Gastrocnemius medialis (tissue), 4 donors: ENCODE measurements around the gene TEX264. TPM values are rescaled to one million over a fixed set of nuclear protein-coding genes. Genes with fewer than 3 reads are reported as not detected.

ENCODE experiments used
- ATAC-seq, 2 donors: fragments of 150-250 bp; one replicate each; pipeline ENCODE4 v1.9.1; 2016
- DNase-seq, 2 donors: peaks; one replicate each; pipeline ENCODE4 v3.0.0-alpha.2; 2019
- H3K27ac ChIP-seq, 4 donors: fragments of 200-600 bp; sonication (generic); 1 replicate in 1 of 4; 2 replicates in 3 of 4; pipeline ENCODE4 v1.5.1; 2016 to 2018; ENCODE audit warnings: mild to moderate bottlenecking in 2 of 4, moderate library complexity in 1 of 4
- H3K27me3 ChIP-seq, 3 donors: fragments of 200-600 bp; sonication (generic) in 2 of 3; 1 replicate in 1 of 3; 2 replicates in 2 of 3; pipeline versions ENCODE4 v1.5.1 to v1.6.0; 2016 to 2019; ENCODE audit warnings: mild to moderate bottlenecking in 1 of 3, moderate library complexity in 1 of 3
- H3K36me3 ChIP-seq, 2 donors: fragments of 200-600 bp; sonication (generic) in 1 of 2; one replicate each; pipeline ENCODE4 v1.5.1; 2017 to 2018
- H3K4me1 ChIP-seq, 2 donors: fragments of 200-600 bp; sonication (generic) in 1 of 2; one replicate each; pipeline ENCODE4 v1.5.1; 2016 to 2017; ENCODE audit warnings: mild to moderate bottlenecking in 2 of 2
- H3K4me3 ChIP-seq, 4 donors: fragments of 200-600 bp; sonication (generic) in 3 of 4; 1 replicate in 1 of 4; 2 replicates in 3 of 4; pipeline ENCODE4 v1.5.1; 2016 to 2019; ENCODE audit warnings: mild to moderate bottlenecking in 2 of 4
- H3K9me3 ChIP-seq, 3 donors: fragments of 200-600 bp; sonication (generic) in 2 of 3; 1 replicate in 1 of 3; 2 replicates in 2 of 3; pipeline ENCODE4 v1.5.1; 2016 to 2019
- CTCF ChIP-seq, 5 experiments: fragments of 450-650 bp in 3 of 5; fragments of 200-600 bp in 2 of 5; sonication (generic) in 2 of 5; IDR thresholded peaks in 4 of 5; conservative IDR thresholded peaks in 1 of 5; 1 replicate in 4 of 5; 2 replicates in 1 of 5; pipeline ENCODE4 v1.5.1; 2016 to 2019; ENCODE audit warnings: antibody characterized with exemption in 5 of 5, mild to moderate bottlenecking in 3 of 5, moderate library complexity in 3 of 5
- POLR2A ChIP-seq, 2 donors: fragments of 450-650 bp; IDR thresholded peaks; one replicate each; pipeline ENCODE4 v1.6.1; 2017; ENCODE audit warnings: antibody characterized with exemption in 2 of 2, mild to moderate bottlenecking in 2 of 2, moderate library complexity in 2 of 2
- in situ Hi-C, 4 donors: fragments of 200-750 bp; cut with MboI; loops; one replicate each; pipeline versions ENCODE4 v1.15.0 to v1.8.0; 2017; ENCODE audit warnings: low sequenced_read_pairs in 4 of 4
- intact Hi-C: fragments of 100-400 bp; cut with DNase I; formaldehyde crosslinking; loops from one replicate; pipeline ENCODE4 v1.15.1; 2023; ENCODE audit warnings: low total_unique reads
- total RNA-seq, 4 donors: library from RNA; depleted of rRNA; stranded (reverse); fragments of >200 nt; gene quantifications; one replicate each; pipeline versions ENCODE4 v1.1.0 to v1.2.3, GENCODE V29; 2016

The TEX264 gene
- total RNA-seq, 4 donors from 2014 or later, result 43.9 to 83.5 (median 54.3) TPM

DNA sequence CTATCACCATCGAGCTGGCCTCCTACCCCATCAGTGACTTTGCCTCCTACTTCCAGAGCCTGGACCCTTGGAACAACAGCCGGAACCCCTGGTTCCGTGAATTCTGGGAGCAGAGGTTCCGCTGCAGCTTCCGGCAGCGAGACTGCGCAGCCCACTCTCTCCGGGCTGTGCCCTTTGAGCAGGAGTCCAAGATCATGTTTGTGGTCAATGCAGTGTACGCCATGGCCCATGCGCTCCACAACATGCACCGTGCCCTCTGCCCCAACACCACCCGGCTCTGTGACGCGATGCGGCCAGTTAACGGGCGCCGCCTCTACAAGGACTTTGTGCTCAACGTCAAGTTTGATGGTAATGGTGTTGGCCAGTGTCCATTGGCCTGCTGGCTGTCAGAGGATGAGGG lies 41.9 kb downstream of the TEX264 start:
- in situ Hi-C loops, result no loop called here
- intact Hi-C loops, result no loop called here
- H3K4me3 ChIP-seq, result no peak overlapping the region
- DNase-seq (no peak), ATAC-seq (no peak)
- H3K27me3 ChIP-seq, result no peaks in the 10 kb centered on the region
- H3K4me1 ChIP-seq, result no peaks in the 10 kb centered on the region
- H3K36me3 ChIP-seq, result no peaks in the 10 kb centered on the region
- TF ChIP-seq POLR2A (IDR thresholded peaks at IDR 0.05) (no peak), CTCF (IDR thresholded peaks at IDR 0.05 in 4 of 5, conservative IDR thresholded peaks at IDR 0.05 in 1 of 5) (no peak)
- no peak overlapping the region for H3K27ac ChIP-seq
- H3K9me3 ChIP-seq, result no peaks in the 10 kb centered on the region

GRCh38 chr3:51715231-51715976 lies 44.4 kb downstream of the TEX264 start:
- TF ChIP-seq CTCF (IDR thresholded peaks at IDR 0.05 in 4 of 5, conservative IDR thresholded peaks at IDR 0.05 in 1 of 5), result no peak
- TF ChIP-seq POLR2A (IDR thresholded peaks at IDR 0.05), result no peak
- Histone ChIP-seq H3K4me1 (no peaks in the 10 kb centered on the region), H3K27ac (no peak overlapping the region), H3K27me3 (no peaks in the 10 kb centered on the region), H3K36me3 (no peaks in the 10 kb centered on the region), H3K4me3 (no peak overlapping the region), H3K9me3 (no peaks in the 10 kb centered on the region)
- intact Hi-C loops (no loop called here), in situ Hi-C loops (no loop called here)
- ATAC-seq (no peak), DNase-seq (no peak)

- TF ChIP-seq POLR2A (IDR thresholded peaks at IDR 0.05) (no peak), CTCF (IDR thresholded peaks at IDR 0.05 in 4 of 5, conservative IDR thresholded peaks at IDR 0.05 in 1 of 5) (no peak)
- in situ Hi-C loops, result no loop called here
- ATAC-seq, result no peak
- Histone ChIP-seq H3K27ac (no peak overlapping the region), H3K4me1 (no peaks in the 10 kb centered on the region), H3K36me3 (no peaks in the 10 kb centered on the region), H3K9me3 (no peaks in the 10 kb centered on the region), H3K27me3 (no peaks in the 10 kb centered on the region), H3K4me3 (no peak overlapping the region)
- no peak for DNase-seq
- intact Hi-C loops, result no loop called here
Observed at GRCh38 chr3:51715977-51716294, 44.9 kb downstream of the TEX264 start.

DNA sequence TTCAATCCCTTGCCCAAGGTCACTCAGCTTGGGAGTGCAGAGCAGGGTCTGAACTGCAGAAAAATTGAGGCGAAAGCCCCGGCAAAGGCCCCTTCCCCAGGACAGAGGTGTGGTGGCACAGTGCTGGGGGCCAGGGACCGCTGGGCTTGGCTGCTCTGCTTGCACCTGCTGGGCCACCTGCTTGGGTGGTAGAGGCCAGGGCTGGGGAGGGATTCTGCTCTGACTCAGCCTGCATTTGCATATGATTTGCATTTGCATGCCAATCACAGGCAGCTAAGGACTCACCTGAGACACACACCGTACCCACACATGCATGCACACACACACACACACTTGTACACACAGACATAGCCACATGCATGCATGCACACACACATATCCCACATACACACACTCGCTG lies 45.8 kb downstream of the TEX264 start:
- in situ Hi-C loops, result no loop called here
- intact Hi-C loops, result no loop called here
- Histone ChIP-seq H3K4me3 (no peak overlapping the region), H3K36me3 (no peaks in the 10 kb centered on the region), H3K9me3 (no peaks in the 10 kb centered on the region), H3K27ac (no peak overlapping the region), H3K4me1 (no peaks in the 10 kb centered on the region), H3K27me3 (no peaks in the 10 kb centered on the region)
- ATAC-seq (no peak), DNase-seq (no peak)
- TF ChIP-seq CTCF (IDR thresholded peaks at IDR 0.05 in 4 of 5, conservative IDR thresholded peaks at IDR 0.05 in 1 of 5) (no peak), POLR2A (IDR thresholded peaks at IDR 0.05) (no peak)

DNA sequence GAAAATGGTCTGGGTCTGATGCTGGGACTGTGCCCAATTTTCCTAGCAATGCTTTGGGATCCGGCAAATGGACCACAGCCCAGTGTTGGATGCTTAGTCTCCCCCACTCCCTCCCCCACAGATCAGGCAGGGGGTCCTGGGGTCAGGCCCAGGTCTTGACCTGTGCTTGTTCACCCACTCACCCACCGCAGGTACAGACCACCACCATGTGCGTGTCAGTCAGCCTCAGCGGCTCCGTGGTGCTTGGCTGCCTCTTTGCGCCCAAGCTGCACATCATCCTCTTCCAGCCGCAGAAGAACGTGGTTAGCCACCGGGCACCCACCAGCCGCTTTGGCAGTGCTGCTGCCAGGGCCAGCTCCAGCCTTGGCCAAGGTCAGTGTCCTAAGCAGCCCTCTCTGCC lies 46.4 kb downstream of the TEX264 start:
- Histone ChIP-seq H3K27me3 (no peaks in the 10 kb centered on the region), H3K9me3 (no peaks in the 10 kb centered on the region), H3K4me3 (no peak overlapping the region), H3K4me1 (no peaks in the 10 kb centered on the region), H3K36me3 (no peaks in the 10 kb centered on the region), H3K27ac (no peak overlapping the region)
- ATAC-seq (no peak), DNase-seq (no peak)
- TF ChIP-seq CTCF (IDR thresholded peaks at IDR 0.05 in 4 of 5, conservative IDR thresholded peaks at IDR 0.05 in 1 of 5) (no peak), POLR2A (IDR thresholded peaks at IDR 0.05) (no peak)
- in situ Hi-C loops (no loop called here), intact Hi-C loops (no loop called here)
